D341Med (cell line): ENCODE results near the gene COBL.

Source experiments
- DNase-seq: peaks from one replicate; pipeline ENCODE4 v3.0.0; 2012; ENCODE audit warnings: low spot score

The COBL gene

GRCh38 chr7:51275532-51275931 is 41.1 kb downstream of the COBL start:
- no peak for DNase-seq

DNA sequence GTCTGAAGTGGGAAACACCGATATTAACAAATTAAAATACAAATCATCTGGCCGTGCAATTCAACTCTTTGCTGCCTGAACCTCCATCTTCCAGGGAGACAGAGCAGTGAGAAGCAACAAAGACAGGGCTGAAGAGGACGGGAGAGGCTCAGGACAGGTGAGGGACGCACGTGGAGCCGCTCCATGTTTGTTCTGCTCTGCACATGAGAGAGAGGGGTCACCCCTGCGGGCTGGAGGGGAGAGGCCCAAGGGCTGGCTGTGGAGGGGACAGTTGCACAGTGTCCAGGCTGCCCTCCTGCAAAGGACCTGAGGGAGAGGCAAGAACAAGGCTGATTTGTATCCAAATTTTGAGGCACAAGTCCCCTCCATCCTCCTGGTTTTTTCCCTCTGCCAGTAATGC is 41.7 kb downstream of the COBL start:
- no peak for DNase-seq

DNA sequence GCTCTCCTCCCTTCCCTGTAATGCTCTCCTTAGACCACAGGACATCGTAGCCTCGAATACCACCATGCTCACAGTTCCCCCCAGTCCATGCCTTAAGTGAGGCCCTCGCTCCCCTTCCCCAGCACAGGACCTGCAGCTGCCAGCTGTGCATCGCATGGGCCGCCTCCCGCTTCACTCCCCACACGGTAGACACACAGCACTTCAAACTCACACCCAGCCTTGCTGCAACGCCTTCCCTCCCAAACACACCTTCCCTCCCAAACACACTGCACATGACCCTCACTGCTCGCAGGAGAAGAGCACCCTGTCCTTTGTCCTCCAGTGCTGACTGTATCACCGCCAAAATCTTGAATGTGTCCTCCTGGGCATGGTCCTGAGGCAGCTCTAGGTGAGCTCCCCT is 42.6 kb downstream of the COBL start:
- DNase-seq = no peak

DNA sequence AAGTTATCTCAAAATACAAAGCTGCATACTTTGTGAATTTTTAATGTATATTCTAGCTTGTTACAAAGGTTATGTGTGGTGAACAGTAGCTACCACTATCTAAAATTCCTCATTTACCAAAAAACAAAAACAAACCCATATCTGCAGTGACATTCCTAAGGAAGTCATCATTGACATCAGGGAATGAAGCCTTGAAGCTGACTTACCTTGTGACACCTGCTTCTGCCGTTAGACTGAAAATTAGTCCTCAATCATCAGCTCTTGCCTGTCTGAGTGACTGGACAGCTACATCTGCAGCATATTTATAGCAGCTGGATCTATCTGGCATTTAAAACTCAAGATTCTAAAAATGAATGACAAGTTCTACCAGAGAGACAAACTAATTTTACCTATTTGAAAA is 43.2 kb downstream of the COBL start:
- DNase-seq = no peak

DNA sequence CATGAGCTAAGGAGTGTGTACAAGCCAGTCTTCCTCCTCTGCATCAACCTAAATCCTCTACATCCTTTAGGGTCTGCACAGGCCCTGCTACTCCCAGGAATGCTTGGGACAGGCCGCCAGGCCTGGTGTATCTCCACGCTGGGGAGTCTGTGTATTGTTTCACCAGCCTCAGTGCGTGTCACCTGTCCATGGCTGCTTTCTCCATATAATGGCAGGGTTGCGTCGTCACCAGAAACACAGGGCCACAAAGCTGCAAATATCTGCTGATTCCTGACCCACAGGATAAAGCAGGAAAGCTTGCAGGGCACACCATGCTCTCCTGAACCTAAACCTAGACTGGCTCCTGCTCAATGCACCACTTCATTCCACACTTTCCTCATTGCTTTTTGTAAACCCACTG is 45.6 kb downstream of the COBL start:
- no peak for DNase-seq

DNA sequence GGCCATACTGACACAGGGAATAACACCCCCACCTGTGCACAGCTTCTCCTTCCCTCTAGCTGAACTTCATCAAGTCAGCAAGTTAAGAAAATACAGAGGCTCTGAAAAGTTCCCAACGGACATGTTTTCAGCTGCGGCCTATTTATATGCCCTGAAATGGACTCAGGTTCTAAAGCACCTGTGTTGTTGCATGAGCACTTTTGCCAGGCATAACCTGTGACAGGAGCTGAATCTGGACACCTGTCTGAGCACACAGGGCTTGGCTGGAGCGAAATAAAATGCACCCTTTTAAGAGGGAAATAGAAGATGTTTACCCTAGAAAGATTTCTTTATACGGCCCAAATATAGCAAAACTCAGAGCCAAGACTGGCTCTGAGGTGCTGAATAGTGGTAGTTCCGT is 46.7 kb downstream of the COBL start:
- no peak for DNase-seq

- DNase-seq = no peak
Measured at GRCh38 chr7:51269321-51269720, 47.3 kb downstream of the COBL start.

GRCh38 chr7:51268859-51269258 is 47.8 kb downstream of the COBL start:
- no peak for DNase-seq

DNA sequence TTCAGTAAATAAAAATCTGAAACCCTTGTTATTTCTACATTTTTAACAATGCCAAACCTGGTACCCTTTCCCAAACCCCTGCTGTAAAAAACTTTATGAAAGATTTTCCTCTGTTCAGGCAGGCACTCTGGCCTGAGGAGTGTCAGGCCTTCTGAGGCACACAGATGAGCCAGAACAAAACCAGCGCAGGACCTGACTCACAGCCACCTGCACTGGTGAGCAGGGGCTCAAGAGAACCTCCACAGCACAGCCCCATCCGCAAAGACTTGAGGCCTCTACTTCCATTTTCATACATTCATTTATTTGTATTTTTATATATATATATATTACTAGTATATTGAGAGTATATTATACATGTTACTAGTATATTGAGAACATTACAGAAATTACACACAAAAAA is 49.4 kb downstream of the COBL start:
- no peak for DNase-seq

- DNase-seq = no peak
Measured at GRCh38 chr7:51265066-51265907, 51.3 kb downstream of the COBL start.

DNA sequence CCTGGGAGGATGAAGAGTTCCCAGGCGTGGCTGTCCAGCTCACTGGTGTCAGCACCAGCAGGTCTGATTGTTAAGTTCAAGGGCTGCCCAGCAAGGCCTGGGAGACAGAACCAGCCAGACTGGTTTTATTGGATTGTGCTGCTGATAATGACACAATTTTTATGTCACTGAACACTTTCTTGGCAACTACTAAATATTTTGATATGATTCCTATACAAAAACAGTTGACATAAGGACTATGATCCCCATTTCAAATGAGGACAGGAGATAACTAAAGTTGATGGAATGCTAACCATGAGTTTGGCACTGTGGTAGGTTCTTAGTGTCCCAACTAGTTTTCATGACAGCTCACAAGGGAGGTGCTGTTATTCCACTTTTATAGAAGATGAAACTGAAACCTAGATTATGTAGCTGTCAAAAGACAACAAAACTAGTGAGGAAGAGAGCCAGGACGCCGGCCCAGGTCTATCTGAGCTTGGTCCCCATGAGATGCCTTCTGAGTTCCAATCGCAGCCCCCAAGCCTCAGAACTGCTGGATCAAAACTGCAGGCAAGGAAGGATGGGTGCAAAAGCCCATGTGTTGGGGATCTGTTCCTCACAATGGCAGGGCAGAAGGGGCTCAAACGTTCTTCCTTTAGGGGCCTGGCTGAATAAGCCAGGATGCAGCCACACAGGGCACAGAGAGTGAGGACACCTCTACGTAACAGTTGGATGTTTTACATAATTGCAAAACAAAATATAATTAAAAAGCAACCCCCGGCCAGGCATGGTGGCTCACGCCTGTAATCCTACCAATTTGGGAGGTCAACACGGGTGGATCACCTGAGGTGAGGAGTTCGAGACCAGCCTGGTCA is 52.8 kb downstream of the COBL start:
- DNase-seq = no peak

DNA sequence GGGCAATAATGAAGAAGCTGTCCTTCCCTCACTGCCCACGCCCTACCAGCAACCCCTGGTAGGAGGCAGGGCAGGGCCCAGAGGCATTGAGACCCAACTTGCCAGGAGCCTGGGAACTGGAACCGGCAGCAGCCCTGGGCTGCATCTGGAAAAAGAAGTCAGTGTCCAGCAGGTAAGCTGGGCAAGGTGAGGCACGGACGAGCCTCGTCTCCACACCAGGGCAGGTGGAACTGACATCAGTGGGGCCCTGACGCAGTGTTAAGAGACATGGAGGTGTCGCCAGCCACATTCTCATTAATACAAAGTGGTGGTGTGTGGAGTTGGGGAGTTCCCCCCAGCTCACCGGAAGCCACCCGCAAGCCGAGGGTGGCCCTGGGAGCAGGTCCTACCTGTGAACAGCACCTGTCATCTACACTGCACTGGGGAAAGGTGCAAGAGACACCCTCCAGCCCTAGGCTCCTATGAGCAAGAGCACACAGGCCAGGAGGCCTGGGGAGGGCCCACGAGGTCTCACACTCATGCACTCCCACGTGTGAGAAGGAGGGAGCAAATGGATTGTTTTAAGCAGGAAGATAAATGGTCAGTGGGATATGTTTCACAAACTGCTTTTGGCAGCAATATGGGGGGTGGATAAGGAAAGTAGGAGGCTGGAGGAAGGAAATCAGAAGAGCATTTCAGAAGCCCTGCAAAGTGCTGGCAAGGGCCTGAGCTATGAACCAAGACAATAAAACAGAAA is 53.6 kb downstream of the COBL start:
- DNase-seq = no peak

DNA sequence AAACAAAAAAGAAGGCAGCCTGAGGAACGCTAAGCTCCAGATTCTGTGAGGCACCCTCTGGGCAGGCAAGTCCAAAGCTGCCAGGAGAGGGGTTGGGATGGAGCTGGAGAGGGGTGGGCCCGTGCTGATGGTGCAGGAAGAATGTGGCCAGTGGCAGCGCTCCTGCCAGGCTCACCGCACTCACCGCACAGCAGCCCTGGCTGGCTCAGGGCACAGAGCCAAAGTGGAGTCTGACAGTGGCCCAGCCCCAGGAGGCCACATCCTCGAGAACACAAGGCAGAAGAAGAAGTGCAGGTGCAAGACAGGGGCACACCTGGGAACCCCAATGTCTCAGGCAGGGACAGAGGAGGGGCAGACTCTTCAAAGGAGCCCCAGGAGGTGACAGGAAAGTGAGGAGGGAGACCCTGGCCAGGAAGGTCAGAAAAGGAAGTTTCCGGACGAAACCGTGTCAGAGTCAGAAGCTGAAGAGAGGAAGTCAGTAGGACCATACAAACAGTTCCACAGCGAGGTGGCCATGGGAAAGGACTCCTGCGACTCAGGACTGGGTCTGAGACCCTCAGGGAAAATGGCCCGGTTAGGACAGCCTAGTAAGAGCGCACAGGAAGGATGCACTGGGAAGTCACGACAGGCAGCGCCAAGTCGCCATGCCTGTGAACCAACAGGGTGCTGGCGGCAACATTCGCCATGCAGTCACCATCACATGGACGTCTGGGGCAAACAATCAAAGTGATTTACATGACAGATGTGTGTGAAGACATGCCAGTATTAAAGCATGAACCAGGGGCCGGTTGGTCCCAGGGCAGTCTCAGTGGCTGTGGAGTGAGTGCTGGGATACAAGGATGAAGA is 54.4 kb downstream of the COBL start:
- DNase-seq = no peak

GRCh38 chr7:51261117-51261835 is 55.3 kb downstream of the COBL start:
- no peak for DNase-seq

DNA sequence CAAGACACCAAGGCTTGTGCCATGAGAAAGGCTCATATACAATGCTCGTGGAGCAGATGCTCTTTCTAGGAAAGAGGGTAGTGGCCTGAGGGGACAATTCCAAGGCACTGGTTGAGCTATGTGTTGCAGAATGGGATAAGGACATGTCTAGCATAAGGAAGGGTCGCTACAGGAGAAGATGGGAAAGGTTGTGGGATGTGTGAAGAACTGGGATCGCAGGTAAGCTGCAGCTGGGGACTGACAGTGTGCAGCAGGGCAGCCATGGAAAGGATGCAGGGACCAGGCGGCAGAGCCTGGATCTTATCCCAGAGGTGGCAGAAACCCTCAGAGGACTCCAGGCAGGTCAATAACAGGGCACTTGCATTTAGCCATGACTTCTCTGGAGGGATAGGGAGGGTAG is 56.1 kb downstream of the COBL start:
- DNase-seq = no peak

DNA sequence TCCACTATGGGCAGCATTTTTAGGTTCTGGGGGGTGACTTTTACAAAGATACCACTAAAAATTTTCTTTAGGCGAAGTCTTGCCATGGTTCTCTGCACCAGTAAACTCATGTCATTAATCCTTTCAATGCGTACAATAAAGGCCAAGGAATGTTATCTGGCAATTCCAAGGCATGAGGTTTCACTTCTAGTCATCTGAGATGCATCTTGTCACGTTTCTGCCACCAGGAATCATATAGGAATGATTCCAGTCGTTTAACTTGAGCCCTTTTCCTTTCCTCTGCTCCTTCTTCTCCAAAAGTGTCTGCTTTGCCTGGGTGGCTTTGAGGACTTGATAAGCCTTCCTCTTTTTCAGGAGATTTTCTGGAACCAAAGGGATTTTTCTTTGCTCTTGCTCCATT is 56.8 kb downstream of the COBL start:
- no peak for DNase-seq

GRCh38 chr7:51256916-51257315 is 59.7 kb downstream of the COBL start:
- no peak for DNase-seq

- DNase-seq = no peak
Measured at GRCh38 chr7:51256209-51256781, 60.3 kb downstream of the COBL start.

GRCh38 chr7:51255536-51256208 is 60.9 kb downstream of the COBL start:
- no peak for DNase-seq

- no peak for DNase-seq
Measured at GRCh38 chr7:51255036-51255435, 61.6 kb downstream of the COBL start.
